HG02610 (cell line): ENCODE results near the gene GRID2.
A peak's percentile ranks its signal among the peaks of the same experiment; 100 is the strongest.

Experiments used
- ATAC-seq: cut with Tn5 transposase; IDR thresholded peaks from one replicate; pipeline ENCODE4 v1.9.1; 2021; ENCODE audit warnings: mild to moderate bottlenecking, moderate library complexity; ENCODE audit not compliant: unreplicated experiment

GRID2 gene

GRCh38 chr4:93775551-93775950 is 1471.8 kb downstream of the GRID2 start:
- ATAC-seq: no peak

GRCh38 chr4:93776386-93777080 is 1472.8 kb downstream of the GRID2 start:
- ATAC-seq: no peak

- no peak for ATAC-seq
Measured at GRCh38 chr4:93777081-93777460, 1473.3 kb downstream of the GRID2 start.

GRCh38 chr4:93779228-93779627 is 1475.5 kb downstream of the GRID2 start:
- no peak for ATAC-seq

- no peak for ATAC-seq
Measured at GRCh38 chr4:93780080-93780479, 1476.3 kb downstream of the GRID2 start.

GRCh38 chr4:93781198-93781597 is 1477.4 kb downstream of the GRID2 start:
- no peak for ATAC-seq

GRCh38 chr4:93786149-93786548 is 1482.4 kb downstream of the GRID2 start:
- ATAC-seq: no peak

GRCh38 chr4:93788712-93789111 is 1484.9 kb downstream of the GRID2 start:
- ATAC-seq: peak; percentile 41

GRCh38 chr4:93791570-93792195 is 1487.9 kb downstream of the GRID2 start:
- ATAC-seq: peak; percentile 82

GRCh38 chr4:93802045-93802444 is 1498.3 kb downstream of the GRID2 start:
- ATAC-seq: no peak

- no peak for ATAC-seq
Measured at GRCh38 chr4:93809773-93810172, 1506.0 kb downstream of the GRID2 start.

- no peak for ATAC-seq
Measured at GRCh38 chr4:93810340-93810992, 1506.7 kb downstream of the GRID2 start.

- ATAC-seq: no peak
Measured at GRCh38 chr4:93813092-93813491, 1509.3 kb downstream of the GRID2 start.

- no peak for ATAC-seq
Measured at GRCh38 chr4:93814141-93814540, 1510.4 kb downstream of the GRID2 start.

GRCh38 chr4:93814722-93815121 is 1511.0 kb downstream of the GRID2 start:
- no peak for ATAC-seq
